ENCODE measurements around the gene INSYN2B. TPM values are rescaled to one million over a fixed set of nuclear protein-coding genes. Genes with fewer than 3 reads are reported as not detected.

The INSYN2B gene
- total RNA-seq, 1 experiment from 2014 or later = 10.8 TPM

DNA sequence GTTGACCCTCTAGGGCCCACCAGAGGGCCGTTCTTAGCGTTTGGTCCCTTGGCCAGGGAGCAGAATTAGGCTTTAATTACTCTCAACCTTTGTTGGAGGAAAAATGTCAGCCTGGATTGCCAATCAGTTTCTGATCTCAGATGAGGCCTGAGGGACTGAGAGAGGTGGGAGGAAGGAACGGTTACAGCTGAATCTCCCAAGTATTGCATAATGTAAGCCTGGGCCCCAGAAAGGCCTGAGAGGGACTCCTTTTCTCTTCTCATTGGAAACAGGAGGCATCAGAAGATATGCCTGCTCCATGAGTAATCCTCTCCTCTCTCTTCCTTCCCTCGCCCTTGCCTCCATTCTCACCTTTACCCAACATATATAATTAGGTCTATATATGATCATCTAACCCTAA, 105.7 kb downstream of the INSYN2B start:
- intact Hi-C loops (cut with micrococcal nuclease; ENCODE audit: unreplicated experiment) = no loop called here
- no peak for DNase-seq (ENCODE audit: low spot score)
- CTCF ChIA-PET = no interaction called here

DNA sequence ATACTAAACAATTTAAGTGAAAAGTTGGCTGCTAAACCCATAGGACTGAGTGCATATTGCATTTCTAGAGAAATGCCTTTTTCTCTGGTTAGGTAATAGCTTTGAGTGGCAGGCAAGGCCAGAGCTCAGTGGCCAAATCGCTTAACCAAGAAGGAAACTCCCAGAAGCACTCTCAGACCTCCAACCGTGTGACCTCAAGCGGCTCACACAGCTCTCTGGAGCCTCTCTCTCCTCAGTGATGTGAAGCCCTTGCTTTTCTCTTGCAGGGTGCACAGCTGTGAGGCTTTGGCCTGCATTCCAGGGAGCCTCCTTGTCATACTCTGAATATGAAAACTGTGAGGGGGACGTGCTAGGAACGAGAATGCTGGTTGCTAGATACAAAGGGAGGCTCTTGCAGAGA, 106.7 kb downstream of the INSYN2B start:
- no peaks in the 10 kb centered on the region for H3K27me3 ChIP-seq (replicated peaks; ENCODE audit: insufficient read depth, low read depth, low read length, poor library complexity)
- peak; percentile 4 for DNase-seq (ENCODE audit: low spot score)
- no peaks in the 10 kb centered on the region for H3K9me3 ChIP-seq (ENCODE audit: low read depth, low read length, poor library complexity, severe bottlenecking)
- ChIA-PET CTCF (no interaction called here), POLR2A (ENCODE audit: low non-redundant PET) (no interaction called here)
- peaks cover 3% of the 10 kb centered on the region for H3K36me3 ChIP-seq (ENCODE audit: insufficient read depth, low read length, poor library complexity, severe bottlenecking)
- no peak for TF ChIP-seq EZH2 (IDR thresholded peaks at IDR 0.05; ENCODE audit: borderline replicate concordance, low read depth, low read length, poor library complexity, severe bottlenecking)
- TF ChIP-seq, protein P1, sequence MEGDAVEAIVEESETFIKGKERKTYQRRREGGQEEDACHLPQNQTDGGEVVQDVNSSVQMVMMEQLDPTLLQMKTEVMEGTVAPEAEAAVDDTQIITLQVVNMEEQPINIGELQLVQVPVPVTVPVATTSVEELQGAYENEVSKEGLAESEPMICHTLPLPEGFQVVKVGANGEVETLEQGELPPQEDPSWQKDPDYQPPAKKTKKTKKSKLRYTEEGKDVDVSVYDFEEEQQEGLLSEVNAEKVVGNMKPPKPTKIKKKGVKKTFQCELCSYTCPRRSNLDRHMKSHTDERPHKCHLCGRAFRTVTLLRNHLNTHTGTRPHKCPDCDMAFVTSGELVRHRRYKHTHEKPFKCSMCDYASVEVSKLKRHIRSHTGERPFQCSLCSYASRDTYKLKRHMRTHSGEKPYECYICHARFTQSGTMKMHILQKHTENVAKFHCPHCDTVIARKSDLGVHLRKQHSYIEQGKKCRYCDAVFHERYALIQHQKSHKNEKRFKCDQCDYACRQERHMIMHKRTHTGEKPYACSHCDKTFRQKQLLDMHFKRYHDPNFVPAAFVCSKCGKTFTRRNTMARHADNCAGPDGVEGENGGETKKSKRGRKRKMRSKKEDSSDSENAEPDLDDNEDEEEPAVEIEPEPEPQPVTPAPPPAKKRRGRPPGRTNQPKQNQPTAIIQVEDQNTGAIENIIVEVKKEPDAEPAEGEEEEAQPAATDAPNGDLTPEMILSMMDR (conservative IDR thresholded peaks at IDR 0.05; ENCODE audit: low read depth, low read length) = no peak
- intact Hi-C loops (cut with micrococcal nuclease; ENCODE audit: unreplicated experiment) = no loop called here
- H3K27ac ChIP-seq (ENCODE audit: low read depth, low read length, poor library complexity, severe bottlenecking) = no peak overlapping the region
- H3K4me3 ChIP-seq (ENCODE audit: low read depth, low read length, poor library complexity, severe bottlenecking) = no peak overlapping the region
- BruUV-seq (replicated peaks) = no TSS peak
- H3K4me1 ChIP-seq (ENCODE audit: insufficient read depth, low read length, poor library complexity, severe bottlenecking) = no peaks in the 10 kb centered on the region

More for the DNA sequence above, 105.7 kb downstream of the INSYN2B start:
- Histone ChIP-seq H3K4me3 (ENCODE audit: low read depth, low read length, poor library complexity, severe bottlenecking) (no peak overlapping the region), H3K36me3 (ENCODE audit: insufficient read depth, low read length, poor library complexity, severe bottlenecking) (peaks cover 3% of the 10 kb centered on the region), H3K27me3 (replicated peaks; ENCODE audit: insufficient read depth, low read depth, low read length, poor library complexity) (no peaks in the 10 kb centered on the region), H3K9me3 (ENCODE audit: low read depth, low read length, poor library complexity, severe bottlenecking) (no peaks in the 10 kb centered on the region), H3K4me1 (ENCODE audit: insufficient read depth, low read length, poor library complexity, severe bottlenecking) (no peaks in the 10 kb centered on the region), H3K27ac (ENCODE audit: low read depth, low read length, poor library complexity, severe bottlenecking) (no peak overlapping the region)
- TF ChIP-seq EZH2 (IDR thresholded peaks at IDR 0.05; ENCODE audit: borderline replicate concordance, low read depth, low read length, poor library complexity, severe bottlenecking) = no peak
- TF ChIP-seq, protein P1 (conservative IDR thresholded peaks at IDR 0.05; ENCODE audit: low read depth, low read length) = no peak
- POLR2A ChIA-PET (ENCODE audit: low non-redundant PET) = no interaction called here
- BruUV-seq (replicated peaks) = no TSS peak

- H3K27ac ChIP-seq (ENCODE audit: low read depth, low read length, poor library complexity, severe bottlenecking) = no peak overlapping the region
- TF ChIP-seq, protein P1 (conservative IDR thresholded peaks at IDR 0.05; ENCODE audit: low read depth, low read length) = no peak
- TF ChIP-seq EZH2 (IDR thresholded peaks at IDR 0.05; ENCODE audit: borderline replicate concordance, low read depth, low read length, poor library complexity, severe bottlenecking) = no peak
- peak; percentile 16 for DNase-seq (ENCODE audit: low spot score)
- CTCF ChIA-PET = no interaction called here
- BruUV-seq (replicated peaks) = no TSS peak
- no peaks in the 10 kb centered on the region for H3K9me3 ChIP-seq (ENCODE audit: low read depth, low read length, poor library complexity, severe bottlenecking)
- H3K4me3 ChIP-seq (ENCODE audit: low read depth, low read length, poor library complexity, severe bottlenecking) = no peak overlapping the region
- no peaks in the 10 kb centered on the region for H3K4me1 ChIP-seq (ENCODE audit: insufficient read depth, low read length, poor library complexity, severe bottlenecking)
- no peaks in the 10 kb centered on the region for H3K36me3 ChIP-seq (ENCODE audit: insufficient read depth, low read length, poor library complexity, severe bottlenecking)
- POLR2A ChIA-PET (ENCODE audit: low non-redundant PET) = no interaction called here
- H3K27me3 ChIP-seq (replicated peaks; ENCODE audit: insufficient read depth, low read depth, low read length, poor library complexity) = no peaks in the 10 kb centered on the region
- intact Hi-C loops (cut with micrococcal nuclease; ENCODE audit: unreplicated experiment) = no loop called here
Observed at GRCh38 chr5:169871826-169872490, 108.3 kb downstream of the INSYN2B start.

Measured in A673 (cell line).